H1 (cell line): ENCODE measurements around the gene CNTN5. TPM values are rescaled to one million over a fixed set of nuclear protein-coding genes. Genes with fewer than 3 reads are reported as not detected.

Experiments used
- CTCF ChIA-PET: fragments of 300-600 bp; sonication (Branson Sonifier 250); formaldehyde crosslinking; loops from one replicate; lab custom pipeline; 2021; ENCODE audit not compliant: partially characterized antibody; lab: Charles Lee
- POLR2A ChIA-PET: fragments of 300-600 bp; sonication (Branson Sonifier 250); formaldehyde crosslinking; loops from one replicate; lab custom pipeline; 2021; ENCODE audit warnings: inconsistent platforms; ENCODE audit not compliant: partially characterized antibody; lab: Charles Lee
- DNase-seq, 2 experiments: peaks; one replicate each; pipeline versions ENCODE4 v3.0.0 to v3.0.0-alpha.2; 2010 to 2022; ENCODE audit warnings: low spot score in 2 of 2, low read depth in 1 of 2, mixed read lengths in 1 of 2
- FAIRE-seq: peaks from 2 replicates; lab custom pipeline; 2011; peaks lifted over from hg19 to GRCh38; lab: Jason Lieb, UNC
- H2AFZ ChIP-seq: 2 replicates; pipeline ENCODE4 v1.8.1; 2012; ENCODE audit warnings: low read length, inconsistent platforms
- H2AK5ac ChIP-seq: 2 replicates; pipeline ENCODE4 v1.6.1; 2013; ENCODE audit warnings: low read depth, low read length
- H2BK120ac ChIP-seq: replicated peaks from 2 replicates; pipeline ENCODE3; 2013; ENCODE audit warnings: low read depth, low read length, inconsistent platforms
- H2BK12ac ChIP-seq: 2 replicates; pipeline ENCODE4 v1.6.1; 2013; ENCODE audit warnings: low read depth, low read length
- H2BK15ac ChIP-seq: 2 replicates; pipeline ENCODE4 v1.6.1; 2013; ENCODE audit warnings: low read length
- H2BK20ac ChIP-seq: 2 replicates; pipeline ENCODE4 v1.6.1; 2013; ENCODE audit warnings: low read length
- H2BK5ac ChIP-seq: 2 replicates; pipeline ENCODE4 v1.6.1; 2013; ENCODE audit warnings: low read depth, low read length
- H3K14ac ChIP-seq: 2 replicates; pipeline ENCODE4 v1.6.1; 2013; ENCODE audit warnings: inconsistent platforms; ENCODE audit not compliant: insufficient read length
- H3K18ac ChIP-seq: 2 replicates; pipeline ENCODE4 v1.6.1; 2013; ENCODE audit warnings: low read length; ENCODE audit errors: extremely low read depth
- H3K23ac ChIP-seq: 2 replicates; pipeline ENCODE4 v1.6.1; 2013; ENCODE audit warnings: inconsistent platforms; ENCODE audit not compliant: insufficient read length
- H3K23me2 ChIP-seq: 2 replicates; pipeline ENCODE4 v1.6.1; 2013; ENCODE audit warnings: low read depth, low read length
- H3K27ac ChIP-seq: 2 replicates; pipeline ENCODE4 v1.6.1; 2011; ENCODE audit warnings: low read depth, low read length, inconsistent platforms
- H3K27me3 ChIP-seq, 4 experiments: replicated peaks in 1 of 4; 1 replicate in 1 of 4; 2 replicates in 3 of 4; pipeline versions ENCODE4 v1.6.1 to v1.8.1; 2011 to 2013; ENCODE audit warnings: low read length in 3 of 4, mild to moderate bottlenecking in 3 of 4, inconsistent platforms in 2 of 4, mixed read lengths in 2 of 4, moderate library complexity in 1 of 4; ENCODE audit not compliant: control insufficient read depth in 3 of 4, insufficient read depth in 3 of 4; ENCODE audit errors: extremely low read depth in 1 of 4
- H3K36me3 ChIP-seq, 4 experiments: 2 replicates each; pipeline versions ENCODE4 v1.6.1 to v1.8.1; 2011 to 2013; ENCODE audit warnings: mild to moderate bottlenecking in 4 of 4, low read length in 3 of 4, moderate library complexity in 2 of 4, control low read depth in 1 of 4, inconsistent platforms in 1 of 4; ENCODE audit not compliant: insufficient read depth in 4 of 4, control insufficient read depth in 2 of 4
- H3K4ac ChIP-seq: replicated peaks from 2 replicates; pipeline ENCODE3; 2013; ENCODE audit warnings: low read length, low read depth, mixed read lengths, inconsistent platforms; ENCODE audit not compliant: insufficient read length
- H3K4me1 ChIP-seq, 4 experiments: replicated peaks in 1 of 4; 1 replicate in 1 of 4; 2 replicates in 3 of 4; pipeline versions ENCODE4 v1.6.1 to v1.8.1; 2011 to 2013; ENCODE audit warnings: low read length in 3 of 4, inconsistent platforms in 2 of 4, mixed read lengths in 1 of 4; ENCODE audit not compliant: insufficient read depth in 4 of 4, control insufficient read depth in 3 of 4
- H3K4me2 ChIP-seq, 2 experiments: 2 replicates each; pipeline versions ENCODE4 v1.6.1 to v1.8.1; 2011 to 2013; ENCODE audit warnings: low read depth in 2 of 2, low read length in 2 of 2, control low read depth in 1 of 2, inconsistent platforms in 1 of 2, mild to moderate bottlenecking in 1 of 2; ENCODE audit not compliant: insufficient read depth in 1 of 2
- H3K4me3 ChIP-seq, 4 experiments: fragments of 200-600, 300-600 bp in 1 of 4; sonication (generic), shearing (Covaris generic), sonication (Bioruptor Twin) in 1 of 4; 2 replicates each; pipeline versions ENCODE4 v1.5.1 to v1.8.1; 2011 to 2016; ENCODE audit warnings: low read length in 4 of 4, low read depth in 3 of 4, control low read depth in 2 of 4, inconsistent platforms in 2 of 4, mild to moderate bottlenecking in 2 of 4, mixed read lengths in 1 of 4, moderate library complexity in 1 of 4; ENCODE audit not compliant: insufficient read depth in 2 of 4; ENCODE audit errors: extremely low read depth in 1 of 4
- H3K56ac ChIP-seq: replicated peaks from 2 replicates; pipeline ENCODE3; 2013; ENCODE audit warnings: low read depth, mild to moderate bottlenecking, mixed read lengths, low read length, inconsistent platforms; ENCODE audit not compliant: insufficient read length
- H3K79me1 ChIP-seq: 2 replicates; pipeline ENCODE4 v1.6.1; 2013; ENCODE audit warnings: low read depth, low read length, control low read depth
- H3K79me2 ChIP-seq, 2 experiments: 2 replicates each; pipeline versions ENCODE4 v1.6.1 to v1.8.1; 2012 to 2013; ENCODE audit warnings: low read length in 2 of 2, mild to moderate bottlenecking in 2 of 2, inconsistent platforms in 1 of 2; ENCODE audit not compliant: insufficient read depth in 2 of 2, control insufficient read depth in 1 of 2
- H3K9ac ChIP-seq, 4 experiments: replicated peaks in 1 of 4; 1 replicate in 1 of 4; 2 replicates in 3 of 4; pipeline versions ENCODE4 v1.6.1 to v1.8.1; 2011 to 2013; ENCODE audit warnings: low read depth in 3 of 4, low read length in 3 of 4, control low read depth in 2 of 4, mild to moderate bottlenecking in 2 of 4, moderate library complexity in 2 of 4, inconsistent platforms in 1 of 4; ENCODE audit errors: extremely low read depth in 1 of 4
- H3K9me3 ChIP-seq, 2 experiments: 2 replicates each; pipeline versions ENCODE4 v1.6.1 to v1.8.1; 2012 to 2013; ENCODE audit warnings: mild to moderate bottlenecking in 2 of 2, moderate library complexity in 2 of 2, control low read depth in 1 of 2, inconsistent platforms in 1 of 2, low read depth in 1 of 2, low read length in 1 of 2, mixed read lengths in 1 of 2; ENCODE audit not compliant: insufficient read depth in 2 of 2
- H4K20me1 ChIP-seq, 2 experiments: replicated peaks in 1 of 2; 2 replicates each; pipeline versions ENCODE3 to v1.8.1; 2011 to 2013; ENCODE audit warnings: inconsistent platforms in 2 of 2, low read length in 2 of 2, mild to moderate bottlenecking in 1 of 2; ENCODE audit not compliant: insufficient read depth in 2 of 2, control insufficient read depth in 1 of 2
- H4K5ac ChIP-seq: 2 replicates; pipeline ENCODE4 v1.6.1; 2013; ENCODE audit warnings: low read length, low read depth, mixed read lengths, inconsistent platforms; ENCODE audit not compliant: insufficient read length
- H4K8ac ChIP-seq: 2 replicates; pipeline ENCODE4 v1.8.0; 2013; ENCODE audit warnings: mild to moderate bottlenecking, moderate library complexity, low read length, inconsistent platforms; ENCODE audit not compliant: insufficient read depth; ENCODE audit errors: extremely low read depth
- H4K91ac ChIP-seq: replicated peaks from 2 replicates; pipeline ENCODE3; 2013; ENCODE audit warnings: low read length, mixed read lengths, inconsistent platforms; ENCODE audit not compliant: insufficient read length
- CHD1 ChIP-seq: IDR thresholded peaks from 2 replicates; pipeline ENCODE4 v1.6.1; 2012; ENCODE audit warnings: low read depth, low read length, improper control_type of control experiment
- WGBS, 2 experiments: shearing (Covaris generic) in 1 of 2; methylation state at CpG; one replicate each; pipeline versions ENCODE4 v1.1.6 to v1.1.7; 2013 to 2015; ENCODE audit warnings: low lambda C conversion rate in 2 of 2, mixed read lengths in 2 of 2, inconsistent platforms in 1 of 2, low coverage in 1 of 2, missing lambda C conversion rate in 1 of 2; ENCODE audit not compliant: insufficient replicate concordance in 2 of 2, insufficient coverage in 1 of 2, insufficient read length in 1 of 2; ENCODE audit errors: extremely low coverage in 1 of 2, missing lambda C conversion rate in 1 of 2; 5-methylcytosine and 5-hydroxymethylcytosine counted together
- polyA plus RNA-seq, 7 experiments: library from polyadenylated mRNA; depleted of rRNA in 3 of 7; stranded (reverse) in 5 of 7; unstranded in 2 of 7; fragments of >200 nt in 5 of 7; fragments of 200-250 nt in 2 of 7; gene quantifications; 1 replicate in 5 of 7; 2 replicates in 1 of 7; 4 replicates in 1 of 7; pipeline versions ENCODE4 v1.2.1 to v1.2.3, GENCODE V29; 2011 to 2013; ENCODE audit warnings: missing spikeins in 2 of 7, mixed read lengths in 2 of 7
- total RNA-seq: library from RNA; stranded (reverse); fragmentation: NEBNext Ultra II Directional; extraction: Animal tissue kit (Norgen Biotek cat#: 25700); gene quantifications from 2 replicates; pipeline ENCODE4 v1.2.1, GENCODE V29; 2021

The CNTN5 gene
- total and polyA plus RNA-seq, 2 of the 8 experiments (the other 6 are each of a cell fraction or from before 2014, with no cell fraction given) = not detected

GRCh38 chr11:99814738-99815137 is 794.0 kb downstream of the CNTN5 start:
- H2AFZ ChIP-seq = no peak overlapping the region
- no peaks in the 10 kb centered on the region for H3K4me1 ChIP-seq
- 82% methylated on average over 5 of the region's 5 CpGs; no CpG with 5 or more reads in 1 of the 2 experiments for WGBS, 2 experiments
- H3K79me1 ChIP-seq = no peaks in the 10 kb centered on the region
- H2BK12ac ChIP-seq = no peak overlapping the region
- no peak overlapping the region for H3K27ac ChIP-seq
- FAIRE-seq (no peak), DNase-seq (no peak)
- no peaks in the 10 kb centered on the region for H3K36me3 ChIP-seq
- no peak overlapping the region for H4K8ac ChIP-seq
- no peak overlapping the region for H3K23ac ChIP-seq
- no peak overlapping the region for H3K4me2 ChIP-seq
- H3K14ac ChIP-seq = no peak overlapping the region
- no peaks in the 10 kb centered on the region for H3K27me3 ChIP-seq
- H2BK120ac ChIP-seq = no peak overlapping the region
- no peaks in the 10 kb centered on the region for H4K20me1 ChIP-seq
- no peak overlapping the region for H2BK20ac ChIP-seq
- POLR2A ChIA-PET = no interaction called here
- no peak overlapping the region for H3K18ac ChIP-seq
- H2BK5ac ChIP-seq = no peak overlapping the region
- no peak overlapping the region for H4K91ac ChIP-seq
- no peaks in the 10 kb centered on the region for H3K23me2 ChIP-seq
- no peaks in the 10 kb centered on the region for H3K9me3 ChIP-seq
- H4K5ac ChIP-seq = no peak overlapping the region
- no peak overlapping the region for H3K4ac ChIP-seq
- no peak overlapping the region for H2BK15ac ChIP-seq
- H3K9ac ChIP-seq = no peak overlapping the region
- no peak overlapping the region for H2AK5ac ChIP-seq
- no peak overlapping the region for H3K56ac ChIP-seq
- H3K79me2 ChIP-seq = no peaks in the 10 kb centered on the region
- H3K4me3 ChIP-seq = no peak overlapping the region
- CTCF ChIA-PET = interaction anchor here (0.6 to 1.5 kb wide), 6 partner anchors 12 to 759 kb away, joined by 3 to 8 read pairs (median 3); no protein-coding TSS in a partner anchor
- TF ChIP-seq CHD1 = no peak
